ENCODE results near the gene TMEM52B. TPM values are rescaled to one million over a fixed set of nuclear protein-coding genes. Genes with fewer than 3 reads are reported as not detected.

TMEM52B gene
- total RNA-seq, 1 experiment from 2014 or later = not detected

- in situ Hi-C loops (cut with HindIII; ENCODE audit: low pct_unique_long_range_greater_than_20kb, low sequenced_read_pairs) = no loop called here
Observed at GRCh38 chr12:10194160-10194670, 15.4 kb downstream of the TMEM52B start.

GRCh38 chr12:10196210-10196609 lies 17.4 kb downstream of the TMEM52B start:
- H3K9me3 ChIP-seq (ENCODE audit: control insufficient read depth, insufficient read depth, low read depth, low read length) = no peaks in the 10 kb centered on the region
- intact Hi-C loops (cut with micrococcal nuclease; ENCODE audit: unreplicated experiment) (no loop called here), in situ Hi-C loops (cut with HindIII; ENCODE audit: low pct_unique_long_range_greater_than_20kb, low sequenced_read_pairs) (no loop called here)
- DNase-seq (ENCODE audit: low read depth, low spot score) (no peak), ATAC-seq (no peak)
- POLR2A ChIA-PET = interaction anchor here (0.7 kb wide), 2 partner anchors 100 to 249 kb away, joined by 3 to 9 read pairs; no protein-coding TSS in a partner anchor
- H3K4me3 ChIP-seq (ENCODE audit: low read depth in 2 of 2, low read length in 2 of 2) = no peak overlapping the region
- H3K36me3 ChIP-seq (ENCODE audit: control insufficient read depth, insufficient read depth, low read length) = no peaks in the 10 kb centered on the region
- no peak for TF ChIP-seq CTCF (IDR thresholded peaks at IDR 0.05)
- TF ChIP-seq, protein P1, sequence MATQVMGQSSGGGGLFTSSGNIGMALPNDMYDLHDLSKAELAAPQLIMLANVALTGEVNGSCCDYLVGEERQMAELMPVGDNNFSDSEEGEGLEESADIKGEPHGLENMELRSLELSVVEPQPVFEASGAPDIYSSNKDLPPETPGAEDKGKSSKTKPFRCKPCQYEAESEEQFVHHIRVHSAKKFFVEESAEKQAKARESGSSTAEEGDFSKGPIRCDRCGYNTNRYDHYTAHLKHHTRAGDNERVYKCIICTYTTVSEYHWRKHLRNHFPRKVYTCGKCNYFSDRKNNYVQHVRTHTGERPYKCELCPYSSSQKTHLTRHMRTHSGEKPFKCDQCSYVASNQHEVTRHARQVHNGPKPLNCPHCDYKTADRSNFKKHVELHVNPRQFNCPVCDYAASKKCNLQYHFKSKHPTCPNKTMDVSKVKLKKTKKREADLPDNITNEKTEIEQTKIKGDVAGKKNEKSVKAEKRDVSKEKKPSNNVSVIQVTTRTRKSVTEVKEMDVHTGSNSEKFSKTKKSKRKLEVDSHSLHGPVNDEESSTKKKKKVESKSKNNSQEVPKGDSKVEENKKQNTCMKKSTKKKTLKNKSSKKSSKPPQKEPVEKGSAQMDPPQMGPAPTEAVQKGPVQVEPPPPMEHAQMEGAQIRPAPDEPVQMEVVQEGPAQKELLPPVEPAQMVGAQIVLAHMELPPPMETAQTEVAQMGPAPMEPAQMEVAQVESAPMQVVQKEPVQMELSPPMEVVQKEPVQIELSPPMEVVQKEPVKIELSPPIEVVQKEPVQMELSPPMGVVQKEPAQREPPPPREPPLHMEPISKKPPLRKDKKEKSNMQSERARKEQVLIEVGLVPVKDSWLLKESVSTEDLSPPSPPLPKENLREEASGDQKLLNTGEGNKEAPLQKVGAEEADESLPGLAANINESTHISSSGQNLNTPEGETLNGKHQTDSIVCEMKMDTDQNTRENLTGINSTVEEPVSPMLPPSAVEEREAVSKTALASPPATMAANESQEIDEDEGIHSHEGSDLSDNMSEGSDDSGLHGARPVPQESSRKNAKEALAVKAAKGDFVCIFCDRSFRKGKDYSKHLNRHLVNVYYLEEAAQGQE (IDR thresholded peaks at IDR 0.05; ENCODE audit: insufficient read depth in 1 of 2, low read depth in 2 of 2, low read length in 1 of 2) = no peak
- no peak for TF ChIP-seq SIN3A (IDR thresholded peaks at IDR 0.05; ENCODE audit: borderline replicate concordance, insufficient read depth, low read depth, low read length)
- no peak for TF ChIP-seq TCF7L2 (IDR thresholded peaks at IDR 0.05; ENCODE audit: low read depth, low read length)
- TF ChIP-seq POLR2AphosphoS5 (IDR thresholded peaks at IDR 0.05; ENCODE audit: low read depth, low read length) = no peak
- no TSS peak for BruUV-seq (replicated peaks)
- H3K27me3 ChIP-seq (ENCODE audit: control insufficient read depth, insufficient read depth, low read length) = no peaks in the 10 kb centered on the region
- CTCF ChIA-PET = interaction anchor here (0.7 kb wide), 2 partner anchors 43 to 1287 kb away, joined by 3 to 5 read pairs; no protein-coding TSS in a partner anchor
- no peak overlapping the region for H3K27ac ChIP-seq (ENCODE audit: low read length)
- peaks cover 6% of the 10 kb centered on the region for H3K4me1 ChIP-seq (ENCODE audit: control insufficient read depth, insufficient read depth, low read length)

More at GRCh38 chr12:10194160-10194670, 15.4 kb downstream of the TMEM52B start:
- no peak for TF ChIP-seq TCF7L2 (IDR thresholded peaks at IDR 0.05; ENCODE audit: low read depth, low read length)
- no peak for TF ChIP-seq POLR2AphosphoS5 (IDR thresholded peaks at IDR 0.05; ENCODE audit: low read depth, low read length)
- TF ChIP-seq, protein P1 (IDR thresholded peaks at IDR 0.05; ENCODE audit: insufficient read depth in 1 of 2, low read depth in 2 of 2, low read length in 1 of 2) = no peak
- TF ChIP-seq SIN3A (IDR thresholded peaks at IDR 0.05; ENCODE audit: borderline replicate concordance, insufficient read depth, low read depth, low read length) = no peak
- no peak for TF ChIP-seq CTCF (IDR thresholded peaks at IDR 0.05)
- no TSS peak for BruUV-seq (replicated peaks)
- ChIA-PET POLR2A (no interaction called here), CTCF (interaction anchor here (0.7 kb wide), 1 partner anchor 167 kb away, joined by 8 read pairs; no protein-coding TSS in a partner anchor)
- ATAC-seq = no peak
- Histone ChIP-seq H3K9me3 (ENCODE audit: control insufficient read depth, insufficient read depth, low read depth, low read length) (no peaks in the 10 kb centered on the region), H3K27me3 (ENCODE audit: control insufficient read depth, insufficient read depth, low read length) (no peaks in the 10 kb centered on the region), H3K4me1 (ENCODE audit: control insufficient read depth, insufficient read depth, low read length) (peaks cover 12% of the 10 kb centered on the region), H3K4me3 (ENCODE audit: low read depth in 2 of 2, low read length in 2 of 2) (no peak overlapping the region), H3K27ac (ENCODE audit: low read length) (no peak overlapping the region), H3K36me3 (ENCODE audit: control insufficient read depth, insufficient read depth, low read length) (no peaks in the 10 kb centered on the region)
- intact Hi-C loops (cut with micrococcal nuclease; ENCODE audit: unreplicated experiment) = no loop called here
- no peak for DNase-seq (ENCODE audit: low read depth, low spot score)
